Activated CD8-positive, alpha-beta memory T cell treated with anti-CD3 and anti-CD28 coated beads, Interleukin-2, amount 10 ng/mL, durations not matched to agents 7 days and 5 days (primary cell): Measurements from ENCODE around the gene CDK14. TPM values are rescaled to one million over a fixed set of nuclear protein-coding genes. Genes with fewer than 3 reads are reported as not detected.

Source experiments
- ATAC-seq: fragments of 150-1000 bp; cut with Tn5 transposase; one replicate; pipeline ENCODE4 v1.10.0; 2021; ENCODE audit warnings: moderate library complexity
- CTCF ChIA-PET: fragments of 350-600 bp; sonication (Branson Sonifier 250); formaldehyde crosslinking; loops from one replicate; lab custom pipeline; 2021; ENCODE audit warnings: antibody characterized with exemption; lab: Charles Lee
- DNase-seq: peaks from one replicate; pipeline ENCODE4 v3.0.0-alpha.2; 2020
- H3K27ac Mint-ChIP-seq: one replicate; pipeline ENCODE4 v1.8.0; 2021; ENCODE audit warnings: mild to moderate bottlenecking, mixed read lengths
- H3K27me3 Mint-ChIP-seq: one replicate; pipeline ENCODE4 v1.8.0; 2021; ENCODE audit warnings: mixed read lengths
- H3K36me3 Mint-ChIP-seq: one replicate; pipeline ENCODE4 v1.8.0; 2021; ENCODE audit warnings: mild to moderate bottlenecking, mixed read lengths
- H3K4me1 Mint-ChIP-seq: one replicate; pipeline ENCODE4 v1.8.0; 2021; ENCODE audit warnings: mixed read lengths
- H3K4me3 Mint-ChIP-seq: one replicate; pipeline ENCODE4 v1.8.0; 2021; ENCODE audit warnings: mild to moderate bottlenecking, moderate library complexity, mixed read lengths
- H3K9me3 Mint-ChIP-seq: one replicate; pipeline ENCODE4 v1.8.0; 2022; ENCODE audit warnings: low read depth, mixed read lengths
- total RNA-seq, 2 experiments: library from RNA; stranded (reverse); gene quantifications; one replicate each; pipeline ENCODE4 v1.2.3, GENCODE V29; 2021

The CDK14 gene
- total RNA-seq, 2 experiments from 2014 or later, result 0.20 to 0.23 TPM

GRCh38 chr7:90836937-90837336 lies 240.8 kb downstream of the CDK14 start:
- CTCF ChIA-PET, result no interaction called here
- no peaks in the 10 kb centered on the region for H3K36me3 Mint-ChIP-seq
- no peaks in the 10 kb centered on the region for H3K27me3 Mint-ChIP-seq
- H3K9me3 Mint-ChIP-seq, result peaks cover 4% of the 10 kb centered on the region
- ATAC-seq (no peak), DNase-seq (no peak)
- no peak overlapping the region for H3K4me3 Mint-ChIP-seq
- H3K27ac Mint-ChIP-seq, result no peak overlapping the region
- H3K4me1 Mint-ChIP-seq, result no peaks in the 10 kb centered on the region

- Mint-ChIP-seq H3K4me3 (no peak overlapping the region), H3K9me3 (peaks cover 4% of the 10 kb centered on the region), H3K27ac (no peak overlapping the region), H3K4me1 (no peaks in the 10 kb centered on the region), H3K36me3 (no peaks in the 10 kb centered on the region), H3K27me3 (no peaks in the 10 kb centered on the region)
- CTCF ChIA-PET, result no interaction called here
- DNase-seq (no peak), ATAC-seq (no peak)
These were observed 242.7 kb downstream of the CDK14 start for GRCh38 chr7:90838799-90839198.

GRCh38 chr7:90839316-90839715 lies 243.2 kb downstream of the CDK14 start:
- Mint-ChIP-seq H3K4me3 (no peak overlapping the region), H3K9me3 (peaks cover 2% of the 10 kb centered on the region), H3K36me3 (no peaks in the 10 kb centered on the region), H3K27ac (no peak overlapping the region), H3K27me3 (no peaks in the 10 kb centered on the region), H3K4me1 (no peaks in the 10 kb centered on the region)
- no peak for DNase-seq
- CTCF ChIA-PET, result no interaction called here
- ATAC-seq, result no peak

DNA sequence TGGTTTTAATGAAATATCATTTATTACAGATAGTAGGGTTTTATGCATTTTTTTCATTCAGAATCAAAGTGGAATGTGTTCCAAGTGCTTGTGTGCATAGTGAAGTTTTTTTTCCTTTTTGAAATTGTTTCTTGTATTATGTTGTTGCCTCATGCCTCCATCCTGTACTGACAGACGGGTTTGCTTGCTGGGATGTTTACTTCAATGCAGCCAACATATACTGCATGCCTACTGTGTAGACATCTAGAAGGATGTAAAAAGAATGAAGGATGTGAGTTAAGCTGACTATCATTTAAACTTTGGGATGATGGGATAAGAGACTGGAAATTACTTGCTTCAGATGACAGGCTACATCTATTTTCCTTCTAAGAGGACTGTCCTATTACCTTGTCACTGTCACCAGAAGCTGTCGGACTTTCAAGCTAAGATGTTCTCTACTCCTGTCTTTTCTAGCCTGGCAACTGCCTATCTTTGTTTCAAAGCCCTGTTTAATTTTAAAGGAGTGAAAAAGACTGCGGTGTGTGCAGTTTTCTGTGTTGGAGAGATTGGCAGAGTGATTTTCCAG lies 243.7 kb downstream of the CDK14 start:
- Mint-ChIP-seq H3K27ac (no peak overlapping the region), H3K4me3 (no peak overlapping the region), H3K27me3 (no peaks in the 10 kb centered on the region), H3K9me3 (peaks cover 2% of the 10 kb centered on the region), H3K4me1 (no peaks in the 10 kb centered on the region), H3K36me3 (no peaks in the 10 kb centered on the region)
- ATAC-seq, result no peak
- CTCF ChIA-PET, result no interaction called here
- DNase-seq, result no peak

DNA sequence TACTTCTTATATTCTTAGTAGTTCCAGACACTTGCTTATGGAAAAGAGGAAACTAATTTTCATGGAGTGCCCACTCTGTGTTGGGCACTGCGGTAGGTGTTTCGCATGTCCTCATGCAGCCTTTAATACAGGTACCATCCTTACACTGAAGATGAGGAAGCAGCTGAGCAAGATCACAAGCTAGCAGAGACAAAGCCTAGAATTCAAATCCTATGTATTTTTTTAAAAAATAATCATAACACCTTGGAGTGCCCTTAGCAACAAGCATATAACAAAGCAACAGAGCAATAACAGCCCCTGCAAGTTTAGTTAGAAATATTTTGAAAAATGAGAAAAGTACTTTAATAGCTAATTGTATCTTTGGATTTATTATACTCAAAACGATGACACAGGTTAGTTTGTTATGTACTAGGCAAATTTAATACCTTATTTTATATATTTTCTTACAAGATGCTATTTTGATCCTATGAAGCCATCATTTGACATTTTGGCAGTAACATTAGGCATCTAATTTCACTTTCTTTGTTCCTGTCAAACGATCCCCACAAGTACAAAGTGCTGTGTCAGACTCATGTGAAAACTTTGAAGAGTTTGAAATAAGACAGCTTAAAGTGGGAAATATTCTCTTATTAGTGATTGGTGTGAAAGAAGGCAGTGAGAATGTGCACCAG lies 245.8 kb downstream of the CDK14 start:
- Mint-ChIP-seq H3K27ac (no peak overlapping the region), H3K36me3 (no peaks in the 10 kb centered on the region), H3K4me3 (no peak overlapping the region), H3K4me1 (no peaks in the 10 kb centered on the region), H3K9me3 (no peaks in the 10 kb centered on the region), H3K27me3 (no peaks in the 10 kb centered on the region)
- CTCF ChIA-PET, result no interaction called here
- DNase-seq (no peak), ATAC-seq (no peak)

- H3K27me3 Mint-ChIP-seq, result no peaks in the 10 kb centered on the region
These were observed 246.3 kb downstream of the CDK14 start for GRCh38 chr7:90842430-90842788.

DNA sequence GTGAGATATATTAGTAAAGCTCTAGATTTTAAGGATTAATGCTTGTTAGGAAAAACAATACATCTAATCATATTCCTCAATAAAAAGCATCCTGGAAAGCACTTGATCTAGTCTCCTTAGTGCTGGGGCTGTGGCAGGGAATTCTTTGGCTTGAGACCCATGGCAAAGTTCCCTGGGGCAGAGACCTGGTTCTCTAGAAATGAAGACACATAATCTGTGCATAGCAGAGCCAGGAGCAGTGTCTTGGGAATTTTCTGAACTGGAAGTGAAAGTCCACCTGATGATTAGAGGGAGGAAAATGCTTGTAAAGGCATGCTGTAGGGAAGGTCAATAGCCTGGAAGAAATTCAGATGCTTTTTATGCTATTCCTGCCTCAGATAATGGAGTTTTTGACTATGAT lies 247.4 kb downstream of the CDK14 start:
- H3K27ac Mint-ChIP-seq, result no peak overlapping the region
- no peaks in the 10 kb centered on the region for H3K27me3 Mint-ChIP-seq
- ATAC-seq, result no peak
- CTCF ChIA-PET, result no interaction called here
- no peaks in the 10 kb centered on the region for H3K36me3 Mint-ChIP-seq
- no peaks in the 10 kb centered on the region for H3K4me1 Mint-ChIP-seq
- peaks cover 2% of the 10 kb centered on the region for H3K9me3 Mint-ChIP-seq
- H3K4me3 Mint-ChIP-seq, result no peak overlapping the region
- DNase-seq, result no peak

More at GRCh38 chr7:90842430-90842788, 246.3 kb downstream of the CDK14 start:
- DNase-seq (no peak), ATAC-seq (no peak)
- Mint-ChIP-seq H3K4me1 (no peaks in the 10 kb centered on the region), H3K9me3 (no peaks in the 10 kb centered on the region), H3K4me3 (no peak overlapping the region), H3K27ac (no peak overlapping the region), H3K36me3 (no peaks in the 10 kb centered on the region)
- CTCF ChIA-PET, result no interaction called here

- ATAC-seq, result no peak
These were observed 248.3 kb downstream of the CDK14 start for GRCh38 chr7:90844421-90844820.

DNA sequence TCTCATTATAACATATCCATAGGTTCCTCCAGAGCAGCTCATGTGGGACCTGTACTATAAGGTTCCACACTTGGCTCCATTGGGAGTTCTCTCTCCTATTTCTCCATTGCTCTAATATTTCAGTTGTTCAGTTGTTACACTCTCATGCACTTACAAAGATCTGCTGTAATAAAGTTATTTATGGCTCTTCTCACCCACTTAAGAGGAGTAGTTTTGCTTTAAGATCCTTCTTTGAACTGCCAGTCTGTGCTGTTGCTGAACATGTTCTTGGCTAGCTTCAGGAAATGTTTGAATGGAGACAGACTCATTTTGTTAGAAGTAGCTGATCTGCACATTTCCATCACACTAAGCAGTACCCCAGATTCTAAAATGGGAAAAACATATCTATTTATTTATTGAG lies 250.1 kb downstream of the CDK14 start:
- H3K9me3 Mint-ChIP-seq, result peaks cover 2% of the 10 kb centered on the region
- no peak overlapping the region for H3K27ac Mint-ChIP-seq
- H3K36me3 Mint-ChIP-seq, result no peaks in the 10 kb centered on the region
- ATAC-seq, result no peak
- H3K27me3 Mint-ChIP-seq, result no peaks in the 10 kb centered on the region
- CTCF ChIA-PET, result no interaction called here
- no peaks in the 10 kb centered on the region for H3K4me1 Mint-ChIP-seq
- H3K4me3 Mint-ChIP-seq, result no peak overlapping the region
- no peak for DNase-seq

More at GRCh38 chr7:90844421-90844820, 248.3 kb downstream of the CDK14 start:
- H3K27ac Mint-ChIP-seq, result no peak overlapping the region
- H3K4me1 Mint-ChIP-seq, result no peaks in the 10 kb centered on the region
- H3K9me3 Mint-ChIP-seq, result peaks cover 2% of the 10 kb centered on the region
- no peak overlapping the region for H3K4me3 Mint-ChIP-seq
- H3K36me3 Mint-ChIP-seq, result no peaks in the 10 kb centered on the region
- CTCF ChIA-PET, result no interaction called here
- no peaks in the 10 kb centered on the region for H3K27me3 Mint-ChIP-seq
- DNase-seq, result no peak

DNA sequence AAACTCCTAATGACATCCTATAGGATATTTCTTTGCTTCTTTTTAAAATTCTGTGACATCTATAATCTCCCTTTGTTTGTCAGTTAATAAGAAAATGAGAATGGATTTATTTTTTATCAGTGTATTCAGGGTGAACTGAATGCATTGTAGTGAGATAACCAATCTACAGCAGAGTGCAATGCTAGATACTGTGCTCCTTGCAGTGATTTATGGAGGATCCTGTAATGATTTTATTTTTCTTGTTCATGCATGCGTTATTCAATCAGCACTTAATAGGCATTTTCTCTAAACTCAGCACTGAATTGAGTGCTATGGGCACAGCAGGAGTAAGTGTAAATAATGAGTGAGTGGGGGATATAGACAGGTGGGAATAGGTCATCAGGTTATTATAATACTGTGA lies 253.9 kb downstream of the CDK14 start:
- CTCF ChIA-PET, result no interaction called here
- H3K9me3 Mint-ChIP-seq, result peaks cover 2% of the 10 kb centered on the region
- no peak overlapping the region for H3K4me3 Mint-ChIP-seq
- no peak for ATAC-seq
- no peaks in the 10 kb centered on the region for H3K36me3 Mint-ChIP-seq
- H3K4me1 Mint-ChIP-seq, result no peaks in the 10 kb centered on the region
- no peaks in the 10 kb centered on the region for H3K27me3 Mint-ChIP-seq
- no peak for DNase-seq
- no peak overlapping the region for H3K27ac Mint-ChIP-seq

DNA sequence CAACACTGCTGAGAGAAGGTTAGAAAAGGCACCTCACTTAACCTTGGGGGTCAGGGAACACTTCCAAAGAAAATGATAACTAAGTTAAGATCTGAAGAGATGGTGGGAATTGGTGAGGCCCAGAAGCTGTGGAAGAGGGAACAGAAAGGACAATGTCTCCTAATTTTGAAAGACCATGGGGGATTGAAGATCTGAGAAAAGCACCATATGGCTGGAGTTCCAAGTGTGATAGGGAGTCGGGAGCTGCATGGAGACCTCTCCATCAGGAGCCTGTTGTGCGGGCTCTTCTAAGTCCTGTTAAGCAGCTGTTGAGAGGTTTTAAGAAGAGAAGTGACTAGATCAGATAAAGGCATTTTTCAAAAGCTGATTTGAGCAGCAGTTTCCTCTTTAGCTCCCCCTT lies 254.3 kb downstream of the CDK14 start:
- H3K4me3 Mint-ChIP-seq, result no peak overlapping the region
- H3K4me1 Mint-ChIP-seq, result no peaks in the 10 kb centered on the region
- H3K9me3 Mint-ChIP-seq, result peaks cover 2% of the 10 kb centered on the region
- ATAC-seq (no peak), DNase-seq (no peak)
- H3K36me3 Mint-ChIP-seq, result no peaks in the 10 kb centered on the region
- no peaks in the 10 kb centered on the region for H3K27me3 Mint-ChIP-seq
- CTCF ChIA-PET, result no interaction called here
- H3K27ac Mint-ChIP-seq, result no peak overlapping the region

DNA sequence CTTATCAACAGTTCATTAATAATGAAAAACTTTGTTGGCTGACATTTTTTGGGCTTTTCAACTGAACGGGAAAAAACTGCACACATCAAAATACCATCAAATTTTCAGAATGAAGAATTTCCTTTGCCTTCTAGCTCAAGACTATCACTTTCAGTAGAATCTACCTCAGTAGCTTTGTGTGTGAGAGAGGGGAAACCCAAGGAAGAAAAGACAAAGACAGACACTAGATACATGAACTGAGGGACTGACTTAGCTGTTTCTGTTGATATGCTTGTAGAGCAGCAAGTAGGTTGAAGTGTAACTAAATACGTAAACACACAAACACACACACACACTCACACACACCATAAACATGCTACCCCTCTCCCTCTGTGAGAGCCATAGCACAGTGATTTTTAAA lies 257.1 kb downstream of the CDK14 start:
- ATAC-seq (no peak), DNase-seq (no peak)
- H3K4me1 Mint-ChIP-seq, result no peaks in the 10 kb centered on the region
- H3K9me3 Mint-ChIP-seq, result no peaks in the 10 kb centered on the region
- no peaks in the 10 kb centered on the region for H3K27me3 Mint-ChIP-seq
- no peak overlapping the region for H3K27ac Mint-ChIP-seq
- H3K4me3 Mint-ChIP-seq, result no peak overlapping the region
- H3K36me3 Mint-ChIP-seq, result no peaks in the 10 kb centered on the region
- CTCF ChIA-PET, result no interaction called here

- CTCF ChIA-PET, result no interaction called here
- Mint-ChIP-seq H3K27ac (no peak overlapping the region), H3K27me3 (no peaks in the 10 kb centered on the region)
These were observed 260.4 kb downstream of the CDK14 start for GRCh38 chr7:90856351-90857070.

GRCh38 chr7:90857603-90858002 lies 261.5 kb downstream of the CDK14 start:
- Mint-ChIP-seq H3K4me1 (no peaks in the 10 kb centered on the region), H3K4me3 (no peak overlapping the region), H3K27ac (no peak overlapping the region), H3K9me3 (no peaks in the 10 kb centered on the region), H3K36me3 (no peaks in the 10 kb centered on the region), H3K27me3 (no peaks in the 10 kb centered on the region)
- CTCF ChIA-PET, result no interaction called here
- ATAC-seq (no peak), DNase-seq (no peak)

More at GRCh38 chr7:90856351-90857070, 260.4 kb downstream of the CDK14 start:
- no peaks in the 10 kb centered on the region for H3K4me1 Mint-ChIP-seq
- H3K9me3 Mint-ChIP-seq, result no peaks in the 10 kb centered on the region
- ATAC-seq (no peak), DNase-seq (no peak)
- H3K4me3 Mint-ChIP-seq, result no peak overlapping the region
- H3K36me3 Mint-ChIP-seq, result no peaks in the 10 kb centered on the region
